Thymus (tissue), 11 donors: ENCODE measurements around the gene FBXL13. TPM values are rescaled to one million over a fixed set of nuclear protein-coding genes. Genes with fewer than 3 reads are reported as not detected.
"Not testable (repeated sequence)": the region's sequence is repeated elsewhere in the genome, so short reads cannot be mapped to it uniquely, and the experiment has no call there.

Source experiments
- DNase-seq, 9 donors: peaks; one replicate each; pipeline ENCODE4 v3.0.0-alpha.2; 2013; ENCODE audit warnings: low spot score in 9 of 9, low read depth in 6 of 9, missing footprints in 1 of 9
- H3K27ac ChIP-seq, 2 donors: one replicate each; pipeline ENCODE4 v1.5.1; 2013; ENCODE audit warnings: control low read depth in 1 of 2, low read depth in 1 of 2, low read length in 1 of 2, mild to moderate bottlenecking in 1 of 2, moderate library complexity in 1 of 2
- H3K27me3 ChIP-seq, 2 donors: one replicate each; pipeline ENCODE4 v1.5.1; 2013; ENCODE audit warnings: low read length in 1 of 2; ENCODE audit not compliant: control insufficient read depth in 2 of 2, insufficient read depth in 1 of 2
- H3K36me3 ChIP-seq, 2 donors: one replicate each; pipeline ENCODE4 v1.5.1; 2013; ENCODE audit warnings: low read length in 1 of 2, mild to moderate bottlenecking in 1 of 2, moderate library complexity in 1 of 2; ENCODE audit not compliant: control insufficient read depth in 2 of 2, insufficient read depth in 2 of 2
- H3K4me1 ChIP-seq, 2 donors: one replicate each; pipeline ENCODE4 v1.5.1; 2013; ENCODE audit warnings: low read length in 2 of 2; ENCODE audit not compliant: control insufficient read depth in 2 of 2, insufficient read depth in 2 of 2
- H3K4me3 ChIP-seq, 2 donors: one replicate each; pipeline ENCODE4 v1.5.1; 2013; ENCODE audit warnings: low read length in 2 of 2, control low read depth in 1 of 2, mild to moderate bottlenecking in 1 of 2
- H3K9me3 ChIP-seq, 2 donors: one replicate each; pipeline ENCODE4 v1.5.1; 2013; ENCODE audit warnings: low read length in 1 of 2, mild to moderate bottlenecking in 1 of 2; ENCODE audit not compliant: control insufficient read depth in 2 of 2, insufficient read depth in 1 of 2
- WGBS: extraction: QIAGEN DNeasy Blood & Tissue Kit; methylation state at CpG from one replicate; pipeline ENCODE4 v1.1.7; 2013; 5-methylcytosine and 5-hydroxymethylcytosine counted together
- polyA plus RNA-seq: library from polyadenylated mRNA; stranded (reverse); fragments of 200-250 nt; gene quantifications from one replicate; pipeline ENCODE4 v1.2.3, GENCODE V29; 2013
- total RNA-seq: library from RNA; stranded (reverse); fragments of 120-200 nt; gene quantifications from one replicate; pipeline ENCODE4 v1.2.4, GENCODE V29; 2013
- donor health status: healthy.

The FBXL13 gene
- total and polyA plus RNA-seq, 2 donors, result 1.0 to 3.8 TPM

DNA sequence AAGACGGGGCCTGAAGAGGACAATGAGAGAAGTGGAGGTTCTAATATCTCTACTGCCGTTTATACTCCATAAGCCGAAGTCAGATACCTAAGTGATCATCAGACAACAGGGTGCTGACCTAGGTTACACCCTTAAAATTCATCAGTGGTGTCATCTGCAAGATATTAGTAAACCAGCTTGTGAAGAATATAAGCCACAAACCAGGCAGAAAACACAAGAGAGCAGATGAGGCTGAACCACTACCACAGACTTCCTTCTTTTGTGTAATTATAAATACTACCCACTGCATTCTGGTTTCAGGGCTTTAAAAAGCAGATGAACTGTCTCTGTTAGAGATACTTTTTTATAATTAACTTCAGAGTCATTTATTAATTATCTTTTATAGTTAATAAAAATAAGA is 230.7 kb downstream of the FBXL13 start:
- no peak overlapping the region for H3K27ac ChIP-seq
- 92% methylated on average over 3 of the region's 3 CpGs for WGBS
- H3K9me3 ChIP-seq, result no peaks in the 10 kb centered on the region
- H3K36me3 ChIP-seq, result no peaks in the 10 kb centered on the region
- no peak for DNase-seq
- H3K4me3 ChIP-seq, result no peak overlapping the region
- H3K27me3 ChIP-seq, result no peaks in the 10 kb centered on the region
- no peaks in the 10 kb centered on the region for H3K4me1 ChIP-seq

DNA sequence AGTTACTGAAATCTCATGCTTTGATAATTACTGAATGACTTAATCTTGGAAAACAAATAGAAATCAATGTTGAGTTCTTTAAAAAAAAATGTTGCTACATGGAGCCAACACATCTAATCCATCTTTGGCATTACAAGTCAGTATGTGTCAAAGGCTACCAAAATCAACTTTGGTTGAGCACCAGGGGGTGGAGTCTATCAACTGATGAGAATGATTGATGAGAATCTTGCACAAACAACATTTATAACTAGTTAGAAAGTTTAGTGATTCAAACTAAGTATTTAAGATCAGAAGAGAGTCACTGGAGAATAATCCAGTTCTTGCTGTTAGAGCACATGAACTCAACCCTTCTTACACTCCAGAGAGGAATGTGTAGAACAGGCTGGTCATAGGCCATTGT is 232.3 kb downstream of the FBXL13 start:
- Histone ChIP-seq H3K27ac (no peak overlapping the region), H3K4me1 (no peaks in the 10 kb centered on the region), H3K9me3 (no peaks in the 10 kb centered on the region), H3K36me3 (no peaks in the 10 kb centered on the region), H3K4me3 (no peak overlapping the region), H3K27me3 (no peaks in the 10 kb centered on the region)
- no peak for DNase-seq

DNA sequence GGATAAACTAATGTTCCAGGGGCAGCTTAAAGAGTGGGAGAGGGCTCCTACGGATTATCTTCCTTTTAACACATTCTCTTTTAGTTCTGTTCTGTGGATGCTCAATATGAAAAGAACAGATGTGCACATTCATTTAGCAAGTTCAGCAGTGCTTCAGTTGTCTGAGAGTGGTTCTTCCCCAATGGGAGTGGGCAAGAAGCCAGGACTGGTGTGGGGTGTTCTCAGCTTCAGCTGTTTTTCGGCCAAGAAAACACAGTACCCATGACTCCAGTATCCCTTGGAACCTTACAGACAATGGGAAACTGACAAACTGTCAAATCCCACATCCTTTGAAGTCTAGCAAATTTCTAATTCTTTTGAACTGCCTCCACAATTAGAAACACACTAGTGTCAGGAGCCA is 233.3 kb downstream of the FBXL13 start:
- Histone ChIP-seq H3K27ac (no peak overlapping the region), H3K9me3 (no peaks in the 10 kb centered on the region), H3K4me1 (no peaks in the 10 kb centered on the region), H3K27me3 (no peaks in the 10 kb centered on the region), H3K36me3 (no peaks in the 10 kb centered on the region), H3K4me3 (no peak overlapping the region)
- 68% methylated on average over 2 of the region's 2 CpGs for WGBS
- DNase-seq, result peak in 2 of 9 donors; percentile 11 to 16

DNA sequence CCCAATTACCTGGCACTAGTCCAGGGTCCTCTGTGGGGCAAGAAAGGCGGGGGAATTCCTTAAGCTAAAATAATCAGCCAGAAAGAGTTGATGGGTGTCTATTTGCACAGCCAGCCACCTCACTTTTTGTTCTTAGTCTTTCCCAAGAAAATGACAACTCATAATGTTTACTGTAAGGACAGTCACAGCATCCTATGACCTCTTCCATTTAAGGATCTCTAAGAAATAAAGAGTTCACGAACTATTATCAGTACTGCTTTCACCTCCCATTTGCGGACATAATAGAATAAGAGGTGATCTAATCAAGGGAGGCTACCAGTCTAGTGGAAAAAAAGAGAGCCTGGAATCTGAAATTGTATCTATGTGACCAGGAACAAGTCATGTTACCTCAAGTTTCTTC is 234.2 kb downstream of the FBXL13 start:
- H3K27me3 ChIP-seq, result no peaks in the 10 kb centered on the region
- no peaks in the 10 kb centered on the region for H3K4me1 ChIP-seq
- H3K36me3 ChIP-seq, result no peaks in the 10 kb centered on the region
- H3K9me3 ChIP-seq, result no peaks in the 10 kb centered on the region
- H3K4me3 ChIP-seq, result no peak overlapping the region
- H3K27ac ChIP-seq, result no peak overlapping the region
- no peak for DNase-seq
- WGBS, result 98% methylated on average over 3 of the region's 3 CpGs

DNA sequence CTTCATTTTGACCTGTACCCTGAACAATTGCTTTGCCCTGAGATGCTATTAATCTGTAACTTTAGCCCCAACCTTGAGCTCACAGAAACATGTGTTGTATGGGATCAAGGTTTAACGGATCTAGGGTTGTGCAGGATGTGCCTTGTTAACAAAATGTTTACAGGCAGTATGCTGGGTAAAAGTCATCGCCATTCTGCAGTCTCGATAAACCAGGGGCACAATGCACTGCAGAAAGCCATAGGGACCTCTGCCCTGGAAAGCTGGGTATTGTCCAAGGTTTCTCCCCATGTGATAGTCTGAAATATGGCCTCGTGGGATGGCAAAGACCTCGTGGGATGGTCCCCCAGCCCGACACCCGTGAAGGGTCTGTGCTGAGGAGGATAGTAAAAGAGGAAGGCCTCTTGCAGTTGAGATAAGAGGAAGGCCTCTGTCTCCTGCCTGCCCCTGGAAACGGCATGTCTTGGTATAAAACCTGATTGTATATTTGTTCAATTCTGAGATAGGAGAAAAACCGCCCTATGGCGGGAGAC is 236.0 kb downstream of the FBXL13 start:
- H3K27ac ChIP-seq, H3K36me3 ChIP-seq, DNase-seq, H3K27me3 ChIP-seq, H3K4me3 ChIP-seq, H3K9me3 ChIP-seq, H3K4me1 ChIP-seq: not testable (repeated sequence)
- WGBS, result 96% methylated on average over 10 of the region's 10 CpGs

DNA sequence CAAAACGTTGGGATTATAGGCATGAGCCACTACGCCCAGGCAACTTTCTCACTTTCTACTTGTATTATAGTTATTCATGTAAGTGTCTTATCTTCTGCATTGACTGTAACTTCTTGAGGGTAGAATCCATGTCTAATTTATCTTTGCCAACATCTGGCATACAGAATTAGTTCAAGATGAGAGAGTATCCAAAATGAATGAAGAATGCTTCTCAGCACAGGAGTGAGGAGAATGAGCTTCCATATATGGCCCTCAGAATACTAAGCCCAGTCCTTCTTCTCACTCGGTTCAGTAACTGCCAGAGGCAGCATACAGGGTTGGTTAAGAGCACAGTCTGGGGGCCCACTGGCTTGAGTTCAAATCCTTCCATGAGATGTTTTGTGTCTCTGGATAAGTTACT is 236.8 kb downstream of the FBXL13 start:
- no peak overlapping the region for H3K27ac ChIP-seq
- DNase-seq, result no peak
- WGBS, result 92% methylated on average over 3 of the region's 3 CpGs

DNA sequence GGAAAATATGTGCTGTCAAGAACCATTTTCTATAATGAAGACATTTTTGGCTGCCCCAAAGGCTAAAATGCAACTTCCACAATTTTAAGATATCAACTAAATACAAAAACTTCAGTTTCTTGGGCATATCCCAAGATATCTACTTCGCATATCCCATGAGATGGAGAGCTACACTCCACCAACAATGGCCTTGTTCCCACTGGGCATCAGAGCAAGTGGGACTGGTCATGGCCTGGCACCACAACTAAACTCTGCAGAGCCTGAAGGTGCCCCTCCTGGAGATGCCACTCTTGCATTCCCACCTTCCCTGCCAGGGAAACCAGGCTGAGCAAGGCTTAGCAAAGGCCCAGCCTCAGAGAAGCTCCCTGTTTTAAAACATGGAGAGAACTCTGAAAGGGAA is 237.6 kb downstream of the FBXL13 start:
- Histone ChIP-seq H3K9me3 (no peaks in the 10 kb centered on the region), H3K27ac (no peak overlapping the region), H3K36me3 (no peaks in the 10 kb centered on the region), H3K27me3 (no peaks in the 10 kb centered on the region), H3K4me1 (no peaks in the 10 kb centered on the region), H3K4me3 (no peak overlapping the region)
- DNase-seq, result no peak
- WGBS, result 98% methylated on average over 1 of the region's 1 CpG

More for the DNA sequence above, 236.8 kb downstream of the FBXL13 start:
- Histone ChIP-seq H3K27me3 (no peaks in the 10 kb centered on the region), H3K4me3 (no peak overlapping the region), H3K9me3 (no peaks in the 10 kb centered on the region), H3K36me3 (no peaks in the 10 kb centered on the region), H3K4me1 (no peaks in the 10 kb centered on the region)

DNA sequence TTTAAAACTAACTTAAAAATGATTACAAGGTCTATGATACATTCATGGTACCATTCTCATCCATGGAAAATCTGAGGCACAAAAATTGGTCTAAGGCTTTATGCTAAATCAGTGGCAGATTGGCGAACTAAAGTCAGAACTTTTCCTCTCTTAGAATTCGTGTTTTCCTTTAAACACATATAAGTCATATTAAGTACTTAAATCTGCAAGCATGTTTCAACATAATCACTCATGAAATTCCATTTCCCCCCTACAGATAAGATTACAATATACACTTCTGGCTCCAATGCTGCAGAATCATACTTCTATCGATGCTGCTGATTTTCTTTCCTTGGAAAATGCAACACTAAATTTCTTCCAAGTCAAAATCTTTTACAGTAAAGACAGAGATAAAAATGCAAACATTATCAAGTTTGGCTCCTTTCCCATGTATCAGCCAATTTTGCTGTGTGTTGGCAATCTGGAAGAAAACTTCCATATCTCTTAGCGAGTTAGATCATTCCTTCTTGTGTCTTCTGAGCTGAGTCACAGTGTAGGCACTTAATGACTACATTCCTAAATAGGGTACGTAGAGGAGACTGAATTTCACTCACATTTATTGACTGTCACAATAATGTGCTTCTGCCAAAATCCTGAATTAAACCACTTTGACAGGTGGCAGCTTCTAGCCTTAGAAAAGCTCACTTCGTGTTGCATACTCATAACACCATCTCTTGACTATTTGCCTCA is 238.2 kb downstream of the FBXL13 start:
- no peak overlapping the region for H3K27ac ChIP-seq

DNA sequence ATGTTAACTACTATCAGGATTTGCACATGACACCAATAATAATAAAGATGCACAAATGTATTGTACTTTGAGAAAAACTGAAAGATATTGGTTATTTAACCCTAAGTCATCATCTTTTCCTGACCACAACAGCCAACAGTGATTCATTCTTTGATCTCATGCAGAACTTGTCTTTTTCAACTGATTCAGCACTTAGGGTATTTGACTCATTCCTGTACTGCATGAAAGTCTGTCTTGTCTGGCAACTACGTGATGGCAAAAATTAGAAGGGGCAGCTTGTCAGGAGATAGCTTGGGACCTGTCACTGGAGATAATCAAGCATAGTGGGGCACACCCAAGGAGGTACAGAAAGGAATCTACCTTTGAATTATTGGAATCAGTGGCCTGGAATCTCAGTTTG is 239.6 kb downstream of the FBXL13 start:
- no peaks in the 10 kb centered on the region for H3K9me3 ChIP-seq
- H3K4me3 ChIP-seq, result no peak overlapping the region
- H3K36me3 ChIP-seq, result no peaks in the 10 kb centered on the region
- no peaks in the 10 kb centered on the region for H3K27me3 ChIP-seq
- no peak overlapping the region for H3K27ac ChIP-seq
- no peaks in the 10 kb centered on the region for H3K4me1 ChIP-seq
- no peak for DNase-seq
- 88% methylated on average over 1 of the region's 1 CpG for WGBS

More for the DNA sequence above, 238.2 kb downstream of the FBXL13 start:
- DNase-seq, result no peak
- Histone ChIP-seq H3K4me1 (no peaks in the 10 kb centered on the region), H3K36me3 (no peaks in the 10 kb centered on the region), H3K4me3 (no peak overlapping the region), H3K9me3 (no peaks in the 10 kb centered on the region), H3K27me3 (no peaks in the 10 kb centered on the region)
- WGBS, result 93% methylated on average over 6 of the region's 6 CpGs
